HG02642 (cell line): Measurements from ENCODE around the gene DNAAF5.
A peak's percentile ranks its signal among the peaks of the same experiment; 100 is the strongest.

Experiments used
- ATAC-seq: cut with Tn5 transposase; IDR thresholded peaks from one replicate; pipeline ENCODE4 v1.9.1; 2021; ENCODE audit warnings: mild to moderate bottlenecking; ENCODE audit not compliant: unreplicated experiment, poor library complexity

DNAAF5 gene

GRCh38 chr7:703049-703448, 23.4 kb upstream of the DNAAF5 start:
- ATAC-seq, result no peak

- ATAC-seq, result no peak
Observed at GRCh38 chr7:706721-707120, 19.8 kb upstream of the DNAAF5 start.

DNA sequence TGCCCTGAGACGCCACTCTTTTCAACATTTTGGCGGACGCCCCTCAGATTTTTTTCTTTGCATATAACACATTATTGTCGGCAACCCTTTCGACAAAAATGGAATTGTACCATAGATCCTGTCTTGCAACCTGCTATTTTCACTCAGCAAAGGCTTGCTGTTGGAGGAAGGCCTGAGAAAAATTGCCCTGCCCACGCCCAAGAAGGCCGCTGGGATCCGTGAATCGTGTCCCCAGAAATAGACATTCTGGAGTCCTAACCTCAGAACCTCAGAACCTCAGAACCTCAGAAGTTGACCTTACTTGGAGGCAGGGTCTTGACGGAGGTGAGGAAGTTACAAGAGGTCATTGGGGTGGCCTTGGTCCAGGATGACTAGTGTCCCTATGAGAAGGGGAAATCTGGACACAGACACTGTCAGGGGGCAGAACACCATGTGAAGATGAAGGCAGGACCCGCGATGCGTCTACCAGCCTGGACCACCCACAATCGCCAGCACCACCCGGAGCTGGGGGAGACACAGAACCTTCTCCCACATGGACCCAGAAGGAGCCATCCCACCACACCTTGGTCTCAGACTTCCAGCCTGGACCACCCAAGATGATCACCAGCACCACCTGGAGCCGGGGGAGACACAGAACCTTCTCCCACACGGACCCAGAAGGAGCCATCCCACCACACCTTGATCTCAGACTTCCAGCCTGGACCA, 19.1 kb upstream of the DNAAF5 start:
- ATAC-seq, result no peak

DNA sequence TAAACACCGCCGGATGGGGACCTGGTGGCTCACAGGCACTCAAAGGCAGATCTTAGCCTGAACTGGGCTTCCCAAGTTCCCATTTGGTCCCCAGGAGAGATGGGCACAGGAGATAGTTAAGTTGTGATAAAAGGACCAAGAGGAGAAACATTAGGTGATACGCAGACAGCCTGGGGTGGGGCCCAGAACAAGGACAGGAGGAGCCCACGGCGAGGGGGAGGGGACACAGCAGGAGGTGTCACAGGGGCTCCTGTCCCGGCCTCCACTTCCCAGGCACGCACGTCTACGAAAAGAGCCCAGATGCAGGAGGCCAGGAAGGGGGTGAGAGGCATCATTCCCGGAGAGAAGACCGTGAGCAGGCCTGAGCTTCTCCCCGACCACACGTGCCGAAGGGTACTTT, 16.3 kb upstream of the DNAAF5 start:
- no peak for ATAC-seq

- ATAC-seq, result no peak
Observed at GRCh38 chr7:711093-711921, 15.2 kb upstream of the DNAAF5 start.

DNA sequence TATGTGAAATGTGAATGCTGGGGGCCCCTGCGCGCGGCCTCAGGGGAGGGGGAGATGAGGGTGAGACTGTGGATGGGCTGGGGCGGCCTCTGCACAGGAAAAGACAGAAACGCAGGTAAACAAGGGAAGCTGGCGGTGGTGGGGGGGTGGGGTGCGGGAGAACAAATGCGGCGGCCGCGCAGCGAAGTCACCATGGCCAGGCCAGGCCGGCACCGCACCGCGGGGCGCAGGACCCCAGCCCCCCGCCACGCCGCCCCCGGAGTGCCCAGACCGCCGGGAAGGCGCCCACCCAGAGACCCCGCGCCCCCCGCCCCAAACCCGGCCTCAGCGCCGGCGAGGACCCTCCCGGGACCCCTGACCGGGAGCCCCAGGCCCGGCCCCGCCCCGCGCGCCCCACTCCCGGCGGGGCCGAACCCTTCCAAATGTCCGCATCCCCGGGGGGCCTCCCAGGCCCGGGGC, 14.5 kb upstream of the DNAAF5 start:
- no peak for ATAC-seq

DNA sequence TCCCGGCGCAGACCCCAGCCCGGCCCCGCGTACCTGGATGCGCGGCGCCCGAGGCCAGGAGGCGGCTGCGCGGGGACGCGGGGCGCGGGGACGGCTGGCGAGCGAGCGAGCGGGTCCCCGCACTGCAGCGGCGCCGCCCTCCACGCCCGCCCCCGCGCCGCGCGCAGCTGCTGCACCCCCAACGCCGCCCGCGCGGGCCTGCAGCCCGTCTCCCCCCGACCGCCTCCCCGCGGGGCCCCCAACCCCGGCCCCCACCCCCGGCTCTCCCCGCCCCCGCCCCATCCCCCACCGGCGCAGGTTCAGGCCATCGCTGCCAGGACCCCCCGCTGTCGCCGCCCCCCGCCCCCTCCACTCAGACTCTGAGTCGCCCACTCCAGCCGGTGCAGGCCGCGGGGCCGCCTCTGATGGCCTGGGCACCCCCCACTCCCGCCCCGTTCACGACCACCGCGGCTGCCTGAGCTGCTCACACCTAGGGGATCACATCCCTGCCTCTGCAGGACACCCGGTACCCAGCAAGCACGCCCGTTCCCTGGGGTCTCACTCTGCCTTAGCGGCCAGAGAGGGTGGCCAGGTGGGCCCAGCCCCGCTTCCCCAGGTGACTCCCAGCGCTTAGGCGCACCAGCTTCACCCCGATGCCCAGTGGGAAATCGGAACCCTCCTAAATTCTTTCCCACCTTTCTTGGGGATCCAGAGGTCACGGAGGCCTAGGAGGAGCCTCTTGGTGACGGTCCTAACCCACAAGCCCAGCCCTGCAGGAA, 13.9 kb upstream of the DNAAF5 start:
- ATAC-seq, result no peak

DNA sequence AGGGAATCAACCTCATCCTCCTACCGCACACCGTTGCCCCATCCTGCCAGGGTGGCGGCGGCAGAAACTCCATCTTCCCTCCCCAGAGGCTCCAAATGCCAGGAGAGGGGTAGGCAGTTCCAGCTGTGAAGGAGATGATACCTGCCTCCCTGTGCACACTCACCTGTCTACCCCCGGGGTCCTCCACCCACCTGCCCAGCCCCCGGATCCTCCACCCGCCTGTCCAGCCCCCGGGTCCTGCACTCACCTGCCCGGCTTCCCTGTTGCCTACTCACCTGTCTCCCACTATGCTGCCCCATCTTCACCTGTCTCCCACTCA, 13.4 kb upstream of the DNAAF5 start:
- no peak for ATAC-seq

- no peak for ATAC-seq
Observed at GRCh38 chr7:713488-714230, 12.8 kb upstream of the DNAAF5 start.

GRCh38 chr7:714251-714671, 12.2 kb upstream of the DNAAF5 start:
- ATAC-seq, result no peak

DNA sequence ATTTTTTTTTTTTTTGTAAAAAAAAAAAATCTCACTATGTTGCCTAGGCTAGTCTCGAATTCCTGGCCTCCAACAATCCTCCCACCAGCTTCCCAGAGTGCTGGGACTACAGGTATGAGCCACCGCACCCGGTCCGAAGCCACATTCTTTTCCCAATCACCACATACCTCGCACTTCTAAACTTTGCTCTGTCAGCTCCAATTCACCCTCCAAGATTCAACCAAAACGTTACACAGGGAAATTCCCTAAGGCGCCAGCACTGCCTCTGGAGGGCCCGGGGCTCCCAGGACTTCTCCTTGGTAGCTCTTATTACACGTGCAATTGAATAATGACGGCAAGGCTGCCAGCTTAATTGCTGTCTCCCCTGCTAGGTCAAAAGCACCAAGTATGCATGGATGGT, 10.3 kb upstream of the DNAAF5 start:
- ATAC-seq, result no peak

GRCh38 chr7:716636-717035, 9.9 kb upstream of the DNAAF5 start:
- ATAC-seq, result no peak

DNA sequence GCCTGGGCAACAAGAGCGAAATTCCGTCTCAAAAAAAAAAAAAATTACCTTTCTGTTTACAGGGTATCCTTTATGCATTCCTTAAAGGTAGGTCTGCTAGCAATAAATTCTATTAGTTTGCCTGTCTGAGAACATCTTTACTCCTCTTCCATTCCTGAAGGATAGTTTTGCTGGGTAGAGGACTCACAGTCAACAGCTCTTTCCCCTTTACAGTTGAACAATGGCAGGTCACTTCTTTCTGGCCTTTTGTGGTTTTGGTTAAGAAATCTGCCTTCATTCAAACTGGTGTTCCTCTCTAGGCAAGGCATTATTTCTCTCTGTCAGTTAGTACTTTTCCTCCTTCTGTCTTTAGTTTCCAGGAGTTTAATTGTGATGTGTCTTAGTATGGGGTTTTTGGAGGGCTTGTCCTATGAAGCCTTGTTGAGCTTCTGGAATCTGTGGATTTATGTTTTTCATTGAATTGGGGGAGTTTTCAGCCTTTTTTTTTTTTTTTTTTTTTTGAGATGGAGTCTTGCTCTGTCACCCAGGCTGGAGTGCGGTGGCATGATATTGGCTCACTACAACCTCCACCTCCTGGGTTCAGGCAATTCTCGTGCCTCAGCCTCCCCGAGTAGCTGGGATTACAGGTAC, 4.8 kb upstream of the DNAAF5 start:
- no peak for ATAC-seq

- no peak for ATAC-seq
Observed at GRCh38 chr7:723541-723940, 3.0 kb upstream of the DNAAF5 start.

GRCh38 chr7:724298-724697, 2.2 kb upstream of the DNAAF5 start:
- ATAC-seq, result no peak

DNA sequence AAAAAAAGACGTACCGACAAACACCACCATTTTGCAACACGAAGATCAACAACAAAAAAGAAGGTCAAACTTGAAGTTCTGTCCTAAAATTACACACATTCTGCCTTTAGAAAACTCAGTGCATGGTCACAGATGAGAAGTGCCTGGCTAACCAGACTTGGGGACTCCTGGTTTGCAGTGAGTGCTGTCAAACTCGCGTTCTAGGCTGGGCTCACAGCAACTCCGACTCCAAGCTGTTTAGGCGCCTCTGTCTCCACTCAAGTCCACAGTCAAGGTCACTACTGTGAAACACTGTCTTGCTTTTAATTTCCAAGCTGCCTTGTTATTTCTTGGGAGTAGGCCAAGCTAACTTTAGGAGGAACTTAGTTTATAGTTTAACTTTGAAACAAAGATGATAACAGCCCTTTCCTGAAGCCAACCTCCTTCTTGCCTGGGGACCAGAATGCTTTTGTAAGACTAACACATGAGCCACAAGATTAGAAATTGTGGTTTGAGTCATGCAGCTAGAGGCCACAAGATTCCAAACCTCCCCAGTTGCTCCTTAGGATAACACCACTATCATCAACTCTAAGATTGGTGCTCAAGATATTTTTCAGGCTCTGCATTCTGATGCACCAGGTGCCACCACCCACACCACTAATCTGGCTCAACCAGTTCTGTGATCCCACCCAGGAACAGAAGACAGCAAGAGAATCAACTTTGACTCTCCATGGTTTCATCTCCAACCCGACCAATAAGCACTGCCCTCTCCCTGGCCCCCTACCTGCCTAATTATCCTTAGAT, 1.1 kb upstream of the DNAAF5 start:
- no peak for ATAC-seq

- ATAC-seq, result peak; percentile 22
Observed at GRCh38 chr7:726854-727103, 280 bp downstream of the DNAAF5 start.

GRCh38 chr7:727104-727805, 756 bp downstream of the DNAAF5 start, which contains the start of gene PRKAR1B:
Gene PRKAR1B, minus strand, starts transcription at chr7:727281. Its CDS starts 15,776 bp downstream, at chr7:711505.
- peak; percentile 49 for ATAC-seq
